22Rv1 (cell line): ENCODE data around the gene RYR2.

ENCODE experiments used
- ZFX ChIP-seq: fragments of 450-650 bp; IDR thresholded peaks from 2 replicates; pipeline ENCODE4 v1.6.1; 2017; ENCODE audit warnings: antibody characterized with exemption, borderline replicate concordance
- TF ChIP-seq, protein P1 (sequence below): fragments of 450-650 bp; IDR thresholded peaks from 2 replicates; pipeline ENCODE4 v1.5.1; 2017; ENCODE audit warnings: mild to moderate bottlenecking

DNA sequence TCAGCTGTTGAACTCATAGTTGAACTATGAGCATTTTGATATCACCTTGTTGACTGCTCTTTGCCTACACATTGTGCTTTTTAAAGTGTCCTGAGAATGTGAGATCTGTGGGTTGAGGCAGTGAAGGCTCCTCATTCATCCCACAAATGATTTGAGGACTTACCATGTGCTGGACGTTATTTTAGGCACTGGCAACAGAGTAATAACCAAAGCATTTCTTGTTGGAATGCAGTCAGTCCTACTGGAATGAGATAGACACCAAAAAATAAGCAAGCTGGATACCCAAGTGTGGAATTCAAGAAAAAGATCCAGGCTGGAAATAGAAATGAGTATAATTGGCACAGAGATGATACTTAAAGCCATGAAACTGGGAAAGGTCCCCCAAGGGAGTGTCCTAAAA is 775.3 kb downstream of the RYR2 start:
- TF ChIP-seq, protein P1, sequence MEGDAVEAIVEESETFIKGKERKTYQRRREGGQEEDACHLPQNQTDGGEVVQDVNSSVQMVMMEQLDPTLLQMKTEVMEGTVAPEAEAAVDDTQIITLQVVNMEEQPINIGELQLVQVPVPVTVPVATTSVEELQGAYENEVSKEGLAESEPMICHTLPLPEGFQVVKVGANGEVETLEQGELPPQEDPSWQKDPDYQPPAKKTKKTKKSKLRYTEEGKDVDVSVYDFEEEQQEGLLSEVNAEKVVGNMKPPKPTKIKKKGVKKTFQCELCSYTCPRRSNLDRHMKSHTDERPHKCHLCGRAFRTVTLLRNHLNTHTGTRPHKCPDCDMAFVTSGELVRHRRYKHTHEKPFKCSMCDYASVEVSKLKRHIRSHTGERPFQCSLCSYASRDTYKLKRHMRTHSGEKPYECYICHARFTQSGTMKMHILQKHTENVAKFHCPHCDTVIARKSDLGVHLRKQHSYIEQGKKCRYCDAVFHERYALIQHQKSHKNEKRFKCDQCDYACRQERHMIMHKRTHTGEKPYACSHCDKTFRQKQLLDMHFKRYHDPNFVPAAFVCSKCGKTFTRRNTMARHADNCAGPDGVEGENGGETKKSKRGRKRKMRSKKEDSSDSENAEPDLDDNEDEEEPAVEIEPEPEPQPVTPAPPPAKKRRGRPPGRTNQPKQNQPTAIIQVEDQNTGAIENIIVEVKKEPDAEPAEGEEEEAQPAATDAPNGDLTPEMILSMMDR: no peak
- no peak for TF ChIP-seq ZFX
